A549 (cell line): ENCODE data around the gene FILIP1L. TPM values are rescaled to one million over a fixed set of nuclear protein-coding genes. Genes with fewer than 3 reads are reported as not detected.

Source experiments
- ATAC-seq, 2 experiments: fragments of 200-7000 bp in 1 of 2; fragments of >200 bp in 1 of 2; cut with Nextera tagmentation in 1 of 2; cut with Tn5 transposase in 1 of 2; 3 replicates each; pipeline versions ENCODE4 v1.8.0 to v1.9.1; 2018 to 2020; ENCODE audit warnings: mild to moderate bottlenecking in 1 of 2, moderate library complexity in 1 of 2
- CTCF ChIA-PET: fragments of 300-600 bp; sonication (Branson Sonifier 250); formaldehyde crosslinking; extraction: SDS; loops from one replicate; lab custom pipeline; 2021; ENCODE audit warnings: antibody characterized with exemption, inconsistent platforms; lab: Yijun Ruan, JAX
- POLR2A ChIA-PET: fragments of 350-600 bp; formaldehyde crosslinking; extraction: SDS; loops from one replicate; lab custom pipeline; 2021; ENCODE audit warnings: antibody characterized with exemption, inconsistent platforms; lab: Yijun Ruan, JAX
- DNase-seq, 2 experiments: peaks; one replicate each; pipeline versions ENCODE4 v3.0.0 to v3.0.0-alpha.2; 2011 to 2016; ENCODE audit warnings: low read depth in 1 of 2, low spot score in 1 of 2
- FAIRE-seq: peaks from 2 replicates; lab custom pipeline; 2011; peaks lifted over from hg19 to GRCh38; lab: Jason Lieb, UNC
- H3K27ac ChIP-seq, 2 experiments: fragments of >200 bp; sonication (Bioruptor Twin); formaldehyde crosslinking; 3 replicates each; pipeline ENCODE4 v1.5.1; 2016 to 2017
- H3K4me1 ChIP-seq: fragments of >200 bp; sonication (Bioruptor Twin); formaldehyde crosslinking; 3 replicates; pipeline ENCODE4 v1.6.1; 2016
- H3K4me2 ChIP-seq: fragments of >200 bp; sonication (Bioruptor Twin); formaldehyde crosslinking; 3 replicates; pipeline ENCODE4 v1.6.1; 2016
- H3K4me3 ChIP-seq: fragments of >200 bp; sonication (Bioruptor Twin); formaldehyde crosslinking; 3 replicates; pipeline ENCODE4 v1.5.1; 2016
- H3K9me3 ChIP-seq: fragments of >200 bp; sonication (Bioruptor Twin); formaldehyde crosslinking; 3 replicates; pipeline ENCODE4 v1.6.1; 2016
- BCL3 ChIP-seq: fragments of >200 bp; sonication (Bioruptor Twin); formaldehyde crosslinking; IDR thresholded peaks from 3 replicates; pipeline ENCODE4 v1.6.1; 2016
- BHLHE40 ChIP-seq: IDR thresholded peaks from 2 replicates; pipeline ENCODE4 v1.6.1; 2012; ENCODE audit warnings: low read depth, low read length, inconsistent platforms
- CBX2 ChIP-seq: fragments of 200-600 bp; sonication (generic); IDR thresholded peaks from 2 replicates; pipeline ENCODE4 v1.6.1; 2016; ENCODE audit warnings: low read depth, mild to moderate bottlenecking, borderline replicate concordance
- CBX8 ChIP-seq: fragments of 200-600 bp; sonication (generic); IDR thresholded peaks from 2 replicates; pipeline ENCODE4 v1.6.1; 2016
- EP300 ChIP-seq, 2 experiments: fragments of >200 bp; sonication (Bioruptor Twin); formaldehyde crosslinking; IDR thresholded peaks; 2 replicates in 1 of 2; 3 replicates in 1 of 2; pipeline ENCODE4 v1.6.1; 2016 to 2017
- ESRRA ChIP-seq: fragments of 150-350 bp; IDR thresholded peaks from 2 replicates; pipeline ENCODE4 v1.6.1; 2014; ENCODE audit warnings: mild to moderate bottlenecking, low read length, borderline replicate concordance
- FOSL2 ChIP-seq, 2 experiments: fragments of 450-650 bp in 1 of 2; fragments of >200 bp in 1 of 2; sonication (Bioruptor Twin) in 1 of 2; formaldehyde crosslinking; IDR thresholded peaks; 2 replicates each; pipeline versions ENCODE4 v1.5.0 to v1.6.1; 2016 to 2020; ENCODE audit warnings: mild to moderate bottlenecking in 1 of 2, moderate library complexity in 1 of 2
- FOXS1 ChIP-seq: fragments of 250-450 bp; sonication (Bioruptor Pico); IDR thresholded peaks from 2 replicates; pipeline ENCODE4 v1.5.0; 2020; ENCODE audit warnings: mild to moderate bottlenecking, moderate library complexity
- HES2 ChIP-seq: fragments of >200 bp; sonication (Bioruptor Twin); formaldehyde crosslinking; IDR thresholded peaks from 2 replicates; pipeline ENCODE4 v1.6.1; 2016
- HEYL ChIP-seq: fragments of 250-450 bp; sonication (Bioruptor Pico); IDR thresholded peaks from 2 replicates; pipeline ENCODE4 v1.8.0; 2021; ENCODE audit warnings: mild to moderate bottlenecking, moderate library complexity
- HOXA7 ChIP-seq: fragments of 250-450 bp; sonication (Bioruptor Pico); IDR thresholded peaks from 2 replicates; pipeline ENCODE4 v1.5.0; 2020; ENCODE audit warnings: mild to moderate bottlenecking, moderate library complexity
- KDM1A ChIP-seq: fragments of 200-600 bp; sonication (generic); IDR thresholded peaks from 2 replicates; pipeline ENCODE4 v1.6.1; 2016; ENCODE audit warnings: low read depth, mild to moderate bottlenecking
- KDM5A ChIP-seq: fragments of 200-600 bp; sonication (generic); IDR thresholded peaks from 2 replicates; pipeline ENCODE4 v1.6.1; 2016; ENCODE audit warnings: antibody characterized with exemption, mild to moderate bottlenecking
- MAFK ChIP-seq: fragments of 450-650 bp; IDR thresholded peaks from 2 replicates; pipeline ENCODE4 v1.6.1; 2014; ENCODE audit not compliant: partially characterized antibody
- MAZ ChIP-seq: fragments of 150-350 bp; IDR thresholded peaks from 2 replicates; pipeline ENCODE4 v1.6.1; 2014; ENCODE audit warnings: antibody characterized with exemption, low read depth, low read length, borderline replicate concordance
- MYC ChIP-seq: IDR thresholded peaks from 2 replicates; pipeline ENCODE4 v1.6.1; 2012; ENCODE audit warnings: mild to moderate bottlenecking, inconsistent platforms, low read length, improper control_type of control experiment, borderline replicate concordance
- NPAS2 ChIP-seq: fragments of 250-450 bp; sonication (Bioruptor Pico); IDR thresholded peaks from 2 replicates; pipeline ENCODE4 v1.8.0; 2022; ENCODE audit warnings: mild to moderate bottlenecking, moderate library complexity, borderline replicate concordance
- PHF8 ChIP-seq: fragments of 200-600 bp; sonication (generic); IDR thresholded peaks from 2 replicates; pipeline ENCODE4 v1.6.1; 2016; ENCODE audit warnings: low read depth, mild to moderate bottlenecking, antibody characterized with exemption, moderate library complexity, borderline replicate concordance
- RARB ChIP-seq: fragments of 250-450 bp; sonication (Bioruptor Pico); IDR thresholded peaks from 2 replicates; pipeline ENCODE4 v1.8.0; 2021; ENCODE audit warnings: mild to moderate bottlenecking, moderate library complexity
- RCOR1 ChIP-seq: fragments of 150-350 bp; IDR thresholded peaks from 2 replicates; pipeline ENCODE4 v1.6.1; 2014; ENCODE audit warnings: antibody characterized with exemption, low read length, low read depth
- REST ChIP-seq: fragments of 200-600 bp; sonication (generic); IDR thresholded peaks from 2 replicates; pipeline ENCODE4 v1.6.1; 2016; ENCODE audit warnings: antibody characterized with exemption, mild to moderate bottlenecking, moderate library complexity
- RNF2 ChIP-seq: fragments of 200-600 bp; sonication (generic); IDR thresholded peaks from 2 replicates; pipeline ENCODE4 v1.6.1; 2016; ENCODE audit warnings: low read depth, mild to moderate bottlenecking, antibody characterized with exemption, moderate library complexity, borderline replicate concordance
- SMC3 ChIP-seq: fragments of >200 bp; sonication (Bioruptor Twin); formaldehyde crosslinking; IDR thresholded peaks from 3 replicates; pipeline ENCODE4 v1.6.1; 2018; ENCODE audit warnings: inconsistent platforms
- ZC3H11A ChIP-seq: fragments of 450-650 bp; IDR thresholded peaks from 2 replicates; pipeline ENCODE4 v1.6.1; 2014; ENCODE audit warnings: antibody characterized with exemption, mild to moderate bottlenecking
- ZFP36 ChIP-seq: fragments of 450-650 bp; IDR thresholded peaks from 2 replicates; pipeline ENCODE4 v1.6.1; 2014; ENCODE audit warnings: borderline replicate concordance; ENCODE audit not compliant: partially characterized antibody
- WGBS: methylation state at CpG from one replicate; pipeline ENCODE4 v1.1.6; 2017; ENCODE audit errors: missing lambda C conversion rate; 5-methylcytosine and 5-hydroxymethylcytosine counted together
- polyA plus RNA-seq, 4 experiments: library from polyadenylated mRNA; depleted of rRNA in 3 of 4; stranded (reverse); fragments of >200 nt; fragmentation: RNase III in 1 of 4; extraction: RNeasy Plus Mini Kit Qiagen cat#74134 plus additional on column Dnase treatment in 1 of 4; gene quantifications; 2 replicates in 3 of 4; 3 replicates in 1 of 4; pipeline ENCODE4 v1.2.3, GENCODE V29; 2011 to 2017
- TF ChIP-seq, protein P1 (sequence below): IDR thresholded peaks from 2 replicates; pipeline ENCODE4 v1.6.1; 2012
- TF ChIP-seq, protein P2 (sequence below): fragments of 250-450 bp; sonication (Bioruptor Pico); IDR thresholded peaks from 2 replicates; pipeline ENCODE4 v1.5.0; 2021; ENCODE audit warnings: mild to moderate bottlenecking, moderate library complexity, borderline replicate concordance

FILIP1L gene
- polyA plus RNA-seq, 2 of the 4 experiments (the other 2 are of a cell fraction), result 0.19 to 0.45 TPM

DNA sequence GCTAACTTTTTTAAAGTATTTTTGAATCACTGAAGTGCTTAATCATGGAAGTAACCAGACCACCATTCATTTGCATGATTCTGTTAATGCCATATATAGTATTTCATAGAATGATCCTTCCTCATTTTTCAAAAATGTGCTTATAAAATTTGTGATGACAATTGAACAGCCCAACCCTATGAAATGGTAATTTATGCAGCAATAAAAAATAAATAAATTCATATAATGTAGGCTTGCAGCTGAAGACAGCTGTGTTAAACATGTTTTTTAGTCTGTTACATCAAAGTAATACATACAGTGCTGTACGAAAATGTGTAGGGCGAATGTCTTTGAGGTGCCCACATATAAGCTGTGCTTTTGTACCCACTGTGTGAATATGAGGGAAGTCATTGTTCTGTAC lies 131.7 kb downstream of the FILIP1L start:
- Histone ChIP-seq H3K4me2 (no peak overlapping the region), H3K27ac (no peak overlapping the region), H3K9me3 (no peaks in the 10 kb centered on the region), H3K4me3 (no peak overlapping the region), H3K4me1 (no peaks in the 10 kb centered on the region)
- DNase-seq, result no peak
- ChIA-PET CTCF (interaction anchor here (1.2 kb wide), 1 partner anchor 151 kb away, joined by 4 read pairs; no protein-coding TSS in a partner anchor), POLR2A (no interaction called here)
- ATAC-seq, result no peak
- no peak for FAIRE-seq
- WGBS, result 81% methylated on average over 2 of the region's 2 CpGs
- TF ChIP-seq ZFP36 (no peak), KDM1A (no peak), RNF2 (no peak), BCL3 (no peak), CBX8 (no peak), REST (no peak), EP300 (IDR thresholded peaks at IDR 0.05) (no peak), CBX2 (no peak), HES2 (no peak), MYC (no peak), RCOR1 (no peak), MAFK (no peak), NPAS2 (no peak), MAZ (no peak), RARB (CRISPR knock-in tag) (no peak), HEYL (CRISPR knock-in tag) (no peak), BHLHE40 (no peak), FOSL2 (IDR thresholded peaks at IDR 0.05) (no peak), FOSL2 (CRISPR knock-in tag; IDR thresholded peaks at IDR 0.05) (no peak)
- TF ChIP-seq, protein P1, sequence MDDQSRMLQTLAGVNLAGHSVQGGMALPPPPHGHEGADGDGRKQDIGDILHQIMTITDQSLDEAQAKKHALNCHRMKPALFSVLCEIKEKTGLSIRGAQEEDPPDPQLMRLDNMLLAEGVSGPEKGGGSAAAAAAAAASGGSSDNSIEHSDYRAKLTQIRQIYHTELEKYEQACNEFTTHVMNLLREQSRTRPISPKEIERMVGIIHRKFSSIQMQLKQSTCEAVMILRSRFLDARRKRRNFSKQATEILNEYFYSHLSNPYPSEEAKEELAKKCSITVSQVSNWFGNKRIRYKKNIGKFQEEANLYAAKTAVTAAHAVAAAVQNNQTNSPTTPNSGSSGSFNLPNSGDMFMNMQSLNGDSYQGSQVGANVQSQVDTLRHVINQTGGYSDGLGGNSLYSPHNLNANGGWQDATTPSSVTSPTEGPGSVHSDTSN, result no peak

- no peak for DNase-seq
- Histone ChIP-seq H3K4me1 (no peaks in the 10 kb centered on the region), H3K4me2 (no peak overlapping the region), H3K4me3 (no peak overlapping the region), H3K9me3 (no peaks in the 10 kb centered on the region), H3K27ac (no peak overlapping the region)
- no peak for ATAC-seq
- ChIA-PET POLR2A (no interaction called here), CTCF (interaction anchor here (1.4 kb wide), 1 partner anchor 8 kb away, joined by 4 read pairs; no protein-coding TSS in a partner anchor)
- no peak for FAIRE-seq
- 92% methylated on average over 1 of the region's 1 CpG for WGBS
- TF ChIP-seq SMC3 (no peak), ZFP36 (no peak), KDM5A (no peak), ESRRA (no peak), ZC3H11A (no peak), REST (no peak), FOXS1 (no peak), HOXA7 (no peak), PHF8 (no peak)
- TF ChIP-seq, protein P2, sequence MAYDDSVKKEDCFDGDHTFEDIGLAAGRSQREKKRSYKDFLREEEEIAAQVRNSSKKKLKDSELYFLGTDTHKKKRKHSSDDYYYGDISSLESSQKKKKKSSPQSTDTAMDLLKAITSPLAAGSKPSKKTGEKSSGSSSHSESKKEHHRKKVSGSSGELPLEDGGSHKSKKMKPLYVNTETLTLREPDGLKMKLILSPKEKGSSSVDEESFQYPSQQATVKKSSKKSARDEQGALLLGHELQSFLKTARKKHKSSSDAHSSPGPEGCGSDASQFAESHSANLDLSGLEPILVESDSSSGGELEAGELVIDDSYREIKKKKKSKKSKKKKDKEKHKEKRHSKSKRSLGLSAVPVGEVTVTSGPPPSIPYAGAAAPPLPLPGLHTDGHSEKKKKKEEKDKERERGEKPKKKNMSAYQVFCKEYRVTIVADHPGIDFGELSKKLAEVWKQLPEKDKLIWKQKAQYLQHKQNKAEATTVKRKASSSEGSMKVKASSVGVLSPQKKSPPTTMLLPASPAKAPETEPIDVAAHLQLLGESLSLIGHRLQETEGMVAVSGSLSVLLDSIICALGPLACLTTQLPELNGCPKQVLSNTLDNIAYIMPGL (CRISPR knock-in tag), result no peak
Measured at GRCh38 chr3:99981138-99981537, 133.2 kb downstream of the FILIP1L start.
